GDM1 (cell line): ENCODE measurements around the gene CCDC102A.

Source experiments
- DNase-seq: peaks from one replicate; lab custom pipeline; 2025; lab: John Stamatoyannopoulos, UW

CCDC102A gene

GRCh38 chr16:57477531-57478202 lies 58.7 kb downstream of the CCDC102A start:
- DNase-seq = no peak

- no peak for DNase-seq
Observed at GRCh38 chr16:57476546-57477410, 59.6 kb downstream of the CCDC102A start.

DNA sequence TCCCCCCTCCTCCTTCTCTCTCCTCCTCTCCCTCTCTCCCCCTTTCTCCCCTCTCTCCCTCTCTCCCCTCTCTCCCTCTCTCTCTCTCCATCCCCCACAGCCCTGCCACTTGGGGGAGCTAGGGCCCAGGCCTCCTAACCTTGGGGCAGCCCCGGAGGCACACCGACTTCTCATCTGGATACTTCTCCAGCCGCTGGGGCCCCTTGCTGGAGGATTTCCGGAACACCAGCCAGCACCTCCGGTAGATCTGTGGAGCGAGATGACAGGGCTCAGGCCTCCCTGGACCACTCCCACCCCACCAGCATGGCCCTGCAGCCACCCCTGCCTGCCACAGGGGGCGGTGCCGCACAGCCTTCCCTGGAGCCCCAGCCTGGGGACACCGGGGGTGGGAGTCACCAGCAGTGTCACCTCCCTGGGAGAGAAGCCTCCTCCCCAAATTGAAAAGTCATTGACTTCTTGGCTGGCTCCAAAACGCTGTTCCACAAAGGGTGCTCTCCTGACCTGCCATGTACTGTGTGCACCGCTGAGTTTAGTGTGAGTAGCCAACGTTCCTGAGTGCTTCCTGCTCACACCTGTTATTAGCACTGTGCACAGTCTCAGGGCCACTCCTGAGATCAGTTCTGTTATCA lies 60.5 kb downstream of the CCDC102A start:
- peak; percentile 84 for DNase-seq

DNA sequence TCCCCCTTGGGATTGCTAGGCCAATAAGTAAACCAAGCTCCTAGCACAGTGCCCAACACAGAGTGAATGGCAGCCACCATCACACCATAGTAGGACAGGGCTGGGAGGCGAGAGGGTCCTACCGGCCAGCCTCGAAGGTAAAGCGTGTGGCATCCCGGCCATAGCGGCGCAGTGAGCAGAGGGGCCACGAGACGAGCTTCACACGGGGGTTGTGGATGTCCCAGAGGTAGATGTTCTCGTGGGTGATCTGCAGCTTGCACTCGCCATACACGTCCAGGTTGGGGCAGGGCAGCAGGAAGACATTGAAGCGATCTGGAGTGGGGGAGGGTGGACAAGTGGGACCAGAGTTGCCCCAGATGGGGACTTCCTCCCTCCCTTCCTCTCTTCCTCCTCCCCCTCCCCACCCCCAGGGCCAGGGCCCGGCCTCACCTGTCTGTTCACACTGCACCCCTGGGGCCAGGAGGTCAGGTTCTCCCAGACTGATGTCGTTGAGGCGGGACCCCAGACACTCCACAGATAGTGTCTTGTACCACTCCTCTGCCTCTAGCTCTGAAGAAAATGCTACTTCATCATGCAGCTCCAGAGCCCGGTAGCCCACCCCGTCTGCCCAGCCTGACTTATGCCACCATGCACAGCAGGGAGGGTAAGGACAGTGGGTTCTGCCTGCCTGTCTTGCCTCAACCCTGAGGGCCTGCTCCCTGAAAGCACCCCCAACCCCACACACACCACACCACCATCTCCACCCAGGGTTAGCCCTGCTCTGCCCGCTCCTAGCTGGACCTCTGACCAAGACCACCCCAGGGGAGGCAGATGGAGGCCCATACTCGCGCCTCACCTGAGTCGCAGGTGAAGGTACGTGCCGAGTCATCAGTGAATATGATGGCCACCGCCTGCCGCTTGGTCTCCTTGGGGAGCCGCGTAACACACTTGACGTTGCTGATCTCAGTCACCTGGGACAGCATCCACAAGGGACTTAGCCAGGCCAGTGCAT lies 61.4 kb downstream of the CCDC102A start:
- no peak for DNase-seq

- DNase-seq = no peak
Observed at GRCh38 chr16:57473906-57474305, 62.5 kb downstream of the CCDC102A start.

DNA sequence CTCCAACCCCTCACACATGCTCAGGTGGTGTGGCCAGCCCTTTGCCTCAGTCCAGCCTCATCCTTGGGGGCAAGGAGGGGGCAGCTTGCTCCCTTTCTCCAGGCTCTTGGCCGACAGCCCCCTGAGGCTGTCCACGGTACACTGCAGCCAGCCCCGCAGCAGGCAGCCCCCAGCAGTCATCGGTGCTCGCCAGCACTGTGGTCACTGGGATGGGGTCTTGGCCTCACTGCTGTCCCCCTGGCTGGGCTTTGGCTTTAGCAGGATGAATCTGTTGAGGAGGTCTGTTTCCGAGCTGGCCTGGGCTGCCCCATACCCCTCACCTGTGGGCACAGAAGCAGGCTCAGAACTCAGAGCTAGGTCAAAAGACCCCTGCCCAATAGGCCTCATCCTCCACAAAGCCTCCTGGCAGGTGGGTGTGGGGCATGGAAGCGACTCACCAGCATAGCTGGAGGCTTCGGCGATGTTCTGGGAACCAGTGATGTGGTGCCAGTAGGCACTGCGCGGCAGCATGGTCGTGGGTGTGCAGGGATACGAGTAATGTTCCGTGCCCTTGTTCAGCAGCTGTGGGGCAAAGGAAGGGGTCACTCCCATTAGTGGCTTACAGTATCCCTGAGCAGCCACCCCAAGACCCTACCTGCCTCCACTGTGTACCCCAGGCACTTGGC lies 63.1 kb downstream of the CCDC102A start:
- no peak for DNase-seq

DNA sequence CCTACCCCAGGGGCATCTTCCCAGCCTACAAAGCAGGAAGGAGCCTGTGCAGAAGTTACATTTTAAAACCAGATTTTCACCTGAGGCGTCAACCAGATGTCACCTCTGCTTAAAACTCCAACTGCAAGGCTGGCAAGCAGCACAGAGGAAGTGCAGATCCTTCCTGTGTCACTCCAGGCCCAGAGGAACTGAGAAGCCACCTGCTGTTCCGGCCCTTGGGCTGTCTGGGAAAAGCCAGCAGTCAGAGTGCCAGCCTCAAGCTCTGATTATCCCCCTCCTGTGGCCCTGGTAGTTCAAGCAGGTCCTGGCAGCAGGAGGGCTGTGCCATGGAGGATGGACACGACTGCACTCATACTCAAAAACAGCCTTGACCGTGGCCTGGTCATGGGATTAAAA lies 63.7 kb downstream of the CCDC102A start:
- DNase-seq = no peak

GRCh38 chr16:57471852-57472664 lies 64.3 kb downstream of the CCDC102A start:
- no peak for DNase-seq

DNA sequence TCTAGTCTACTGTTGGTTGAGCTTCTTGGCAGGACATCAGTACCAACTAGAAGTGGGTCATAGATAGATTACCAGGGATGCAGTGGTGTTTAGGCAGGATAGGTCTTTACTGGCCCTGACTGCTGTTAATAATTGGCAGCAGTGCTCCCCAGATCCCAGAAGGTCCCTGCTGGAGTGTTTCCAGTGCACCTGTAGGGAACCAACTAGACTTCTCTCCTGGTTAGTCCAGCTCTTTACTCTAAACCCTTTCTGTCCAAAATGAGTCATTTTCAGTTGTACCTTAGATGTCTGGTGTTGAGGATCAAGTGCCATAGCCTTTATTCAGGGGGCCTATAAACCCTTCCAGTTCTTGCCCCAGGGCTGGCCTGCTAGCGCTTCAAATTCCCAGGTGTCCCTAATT lies 65.2 kb downstream of the CCDC102A start:
- DNase-seq = no peak

- no peak for DNase-seq
Observed at GRCh38 chr16:57470711-57471110, 65.7 kb downstream of the CCDC102A start.

GRCh38 chr16:57469917-57470470 lies 66.4 kb downstream of the CCDC102A start:
- no peak for DNase-seq

DNA sequence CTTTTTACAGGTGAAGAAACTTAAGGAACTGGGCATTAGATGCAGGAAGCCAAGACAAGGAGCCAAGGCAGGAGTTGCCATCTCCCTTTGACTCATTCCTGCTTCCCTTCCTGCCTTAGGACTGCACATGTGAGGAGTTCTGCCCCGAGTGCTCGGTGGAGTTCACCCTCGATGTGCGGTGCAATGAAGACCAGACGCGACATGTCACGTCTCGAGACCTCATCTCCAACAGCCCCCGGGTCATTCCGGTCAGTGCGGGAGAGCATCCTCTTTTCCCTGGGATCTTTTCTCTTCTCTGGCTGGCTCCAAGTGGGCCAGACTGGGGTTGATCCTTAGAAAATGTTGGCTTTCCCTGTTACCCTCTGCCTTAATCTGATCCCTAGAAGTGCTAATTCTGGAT lies 67.3 kb downstream of the CCDC102A start:
- DNase-seq = no peak

DNA sequence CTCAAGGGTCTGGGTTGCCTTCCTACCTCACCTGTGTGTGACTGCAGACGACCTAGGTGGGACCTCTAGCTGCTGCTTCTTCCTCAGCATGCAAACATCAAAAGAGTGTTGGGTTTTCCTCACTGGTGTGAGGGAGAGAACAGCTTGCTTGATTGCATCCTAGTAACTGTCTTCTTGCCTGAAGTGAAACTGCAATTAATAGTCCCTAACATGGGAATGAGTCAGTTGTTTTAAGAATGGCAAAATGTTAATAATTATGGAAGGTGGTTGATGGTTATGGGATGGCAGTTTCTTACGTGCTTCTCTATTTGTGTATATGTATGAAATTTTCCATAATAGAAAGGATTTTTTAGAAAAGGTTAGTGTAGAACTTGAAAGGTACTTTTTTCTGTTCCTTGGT lies 68.0 kb downstream of the CCDC102A start:
- no peak for DNase-seq

- DNase-seq = no peak
Observed at GRCh38 chr16:57464523-57464922, 71.8 kb downstream of the CCDC102A start.

DNA sequence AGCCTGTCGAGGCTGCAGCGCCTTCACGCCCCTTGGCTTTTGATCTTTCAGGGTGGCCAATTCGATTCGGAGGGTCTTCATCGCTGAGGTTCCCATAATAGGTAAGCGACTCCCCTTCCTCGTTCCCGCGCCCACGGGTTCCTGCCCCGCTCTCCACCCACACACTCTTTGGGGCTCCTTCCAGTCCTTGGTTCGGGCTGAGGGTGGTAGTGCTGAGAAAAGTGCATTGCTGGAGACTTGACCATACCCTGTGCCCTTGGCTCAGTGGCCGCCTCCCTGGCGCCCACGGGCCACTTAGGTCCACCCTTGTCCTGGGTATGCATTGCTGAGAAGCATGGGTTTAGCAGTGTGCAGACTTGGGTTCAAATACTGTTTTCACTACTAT lies 73.4 kb downstream of the CCDC102A start:
- no peak for DNase-seq

DNA sequence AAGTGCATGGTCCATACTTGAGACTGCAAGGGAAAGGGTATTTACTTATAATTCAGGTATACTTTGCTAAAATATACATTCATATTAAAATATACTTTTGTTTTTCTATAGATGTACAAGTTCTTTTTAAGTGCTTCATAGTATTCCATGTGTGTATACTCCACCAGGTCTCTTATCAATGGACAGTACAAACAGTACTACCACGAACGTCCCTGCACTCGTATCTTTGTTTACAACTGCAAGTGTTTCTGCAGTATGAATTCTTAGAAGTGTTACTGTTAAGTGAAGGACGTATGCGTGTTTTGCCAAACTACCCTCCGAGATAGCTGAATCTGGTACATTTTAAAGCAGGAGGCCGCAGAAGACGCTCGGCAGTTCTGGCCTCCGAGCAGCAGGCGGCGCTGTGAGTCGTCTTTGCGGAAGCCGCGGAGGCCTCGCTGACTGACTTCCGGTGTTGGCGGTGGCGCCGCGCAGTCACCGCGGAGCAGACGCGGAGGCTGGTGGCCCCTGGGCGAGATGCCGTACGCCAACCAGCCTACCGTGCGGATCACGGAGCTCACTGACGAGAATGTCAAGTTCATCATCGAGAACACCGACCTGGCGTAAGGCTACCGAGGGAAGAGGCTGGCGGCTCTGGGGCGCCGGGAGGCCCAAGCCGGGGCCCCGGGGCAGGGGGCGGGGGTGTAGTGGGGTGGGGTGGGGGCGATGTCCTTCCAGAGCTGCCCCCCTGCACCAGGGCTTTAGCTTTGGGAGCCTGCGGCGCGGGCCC lies 74.0 kb downstream of the CCDC102A start, which contains the start of gene POLR2C:
POLR2C (plus strand) TSS at position 471 of the 769 bp plus-strand sequence; CDS start at position 517, 46 bp downstream.
- peak; percentile 72 for DNase-seq
